ENCODE measurements around the gene GPM6B.

The GPM6B gene

GRCh38 chrX:13824746-13825145 lies 7.9 kb upstream of the GPM6B start:
- no peak for DNase-seq

DNA sequence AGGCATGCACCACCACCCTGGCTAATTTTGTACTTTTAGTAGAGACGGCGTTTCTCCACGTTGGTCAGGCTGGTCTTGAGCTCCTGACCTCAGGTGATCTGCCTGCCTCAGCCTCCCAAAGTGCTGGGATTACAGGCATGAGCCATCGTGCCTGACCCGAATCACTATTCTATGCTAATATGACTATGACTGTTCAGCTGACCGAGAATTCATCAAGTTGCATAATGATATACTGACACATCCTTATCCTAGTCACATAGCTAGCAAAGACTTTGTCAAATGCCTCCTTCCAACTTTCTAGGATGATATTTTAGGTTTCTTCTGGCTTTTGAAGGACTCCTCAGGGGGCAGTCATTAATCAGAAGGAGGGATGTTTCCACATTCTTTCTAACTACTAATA lies 4.8 kb upstream of the GPM6B start:
- DNase-seq = no peak

DNA sequence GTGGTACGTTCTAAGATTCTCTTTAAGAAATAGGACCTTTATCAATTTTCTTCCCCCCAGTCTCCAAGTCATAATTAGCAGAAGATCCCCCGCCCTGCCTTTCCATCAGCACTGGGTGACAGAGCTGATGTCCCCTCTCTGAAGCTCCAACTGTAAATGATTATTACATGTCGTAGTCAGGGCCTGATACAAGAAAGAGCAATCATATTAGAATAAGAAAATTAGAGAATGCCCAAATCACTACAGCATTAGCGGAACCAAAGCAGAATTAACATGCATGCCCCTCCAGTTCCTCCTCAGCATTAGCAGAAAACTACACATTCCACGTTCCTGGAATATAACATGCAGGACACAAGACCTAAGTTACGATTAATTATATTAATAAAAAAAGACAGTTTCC lies 717 bp downstream of the GPM6B start:
- DNase-seq = no peak

- no peak for DNase-seq
These were observed 1.2 kb downstream of the GPM6B start for GRCh38 chrX:13815664-13816063.

- no peak for DNase-seq
These were observed 8.0 kb downstream of the GPM6B start for GRCh38 chrX:13808865-13809264.

- DNase-seq = no peak
These were observed 8.6 kb downstream of the GPM6B start for GRCh38 chrX:13808293-13808692.

DNA sequence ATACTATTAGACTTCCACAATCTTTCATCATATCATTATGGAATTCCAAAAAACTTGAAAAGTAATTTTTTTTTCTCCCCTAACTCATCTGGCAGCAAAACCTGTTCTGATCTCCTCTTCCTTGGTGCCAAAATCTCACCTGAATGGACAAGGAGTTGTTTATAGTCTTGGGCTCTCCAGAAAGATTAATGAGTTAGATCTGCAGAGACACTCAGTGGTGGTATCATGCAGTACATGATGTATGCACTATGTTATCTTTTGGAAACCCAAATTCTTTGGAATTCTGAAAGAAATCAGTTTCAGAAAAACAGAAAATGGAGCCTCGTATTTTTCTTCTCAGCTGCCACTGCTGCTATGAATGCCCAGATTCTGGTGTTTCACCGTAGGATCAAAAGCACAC lies 11.7 kb downstream of the GPM6B start:
- DNase-seq = no peak

DNA sequence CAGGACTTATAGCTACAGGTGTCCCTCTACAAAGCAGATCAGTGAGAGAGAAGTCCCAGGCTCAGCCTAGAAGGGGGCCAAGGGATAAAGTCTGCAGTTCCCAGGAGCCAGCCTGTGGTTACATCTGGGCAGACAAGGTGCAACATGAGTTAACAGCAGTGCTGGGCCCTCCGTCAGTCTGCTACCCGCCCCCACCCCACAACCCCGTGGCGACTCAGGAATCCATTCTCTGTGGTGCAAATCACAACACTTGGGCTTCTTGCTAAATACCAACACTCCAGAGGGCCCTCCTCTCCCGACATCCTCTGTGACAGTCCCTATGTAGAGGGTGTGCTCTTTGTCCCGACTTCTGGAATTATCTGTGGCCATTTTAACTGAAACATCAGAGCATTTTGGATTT lies 13.8 kb downstream of the GPM6B start:
- DNase-seq = no peak

- no peak for DNase-seq
These were observed 18.7 kb downstream of the GPM6B start for GRCh38 chrX:13798184-13798583.

GRCh38 chrX:13797512-13797911 lies 19.4 kb downstream of the GPM6B start:
- DNase-seq = no peak

- DNase-seq = no peak
These were observed 22.5 kb downstream of the GPM6B start for GRCh38 chrX:13794417-13794816.

- DNase-seq = no peak
These were observed 23.0 kb downstream of the GPM6B start for GRCh38 chrX:13793897-13794296.

DNA sequence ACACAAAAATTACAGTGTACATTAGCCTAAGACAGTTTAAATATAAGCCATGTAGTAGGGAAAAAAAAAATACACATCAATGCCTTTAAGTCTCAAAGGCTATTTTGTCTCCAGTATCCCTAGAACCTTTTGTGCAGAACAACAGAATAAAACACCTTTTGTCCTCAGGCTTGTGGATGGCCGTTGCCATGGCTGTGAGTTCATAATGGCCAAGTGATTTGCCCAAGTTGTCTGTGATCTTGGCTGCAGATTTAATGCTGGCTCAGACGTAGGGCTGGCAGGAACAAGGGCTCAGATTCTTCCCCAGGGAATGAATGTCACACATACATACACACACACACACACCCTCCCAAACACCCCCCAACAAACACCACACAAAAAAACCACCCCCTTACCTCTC lies 25.3 kb downstream of the GPM6B start:
- no peak for DNase-seq

GRCh38 chrX:13791145-13791544 lies 25.7 kb downstream of the GPM6B start:
- DNase-seq = no peak

- DNase-seq = no peak
These were observed 26.4 kb downstream of the GPM6B start for GRCh38 chrX:13790206-13791131.

- no peak for DNase-seq
These were observed 30.8 kb downstream of the GPM6B start for GRCh38 chrX:13786048-13786447.

DNA sequence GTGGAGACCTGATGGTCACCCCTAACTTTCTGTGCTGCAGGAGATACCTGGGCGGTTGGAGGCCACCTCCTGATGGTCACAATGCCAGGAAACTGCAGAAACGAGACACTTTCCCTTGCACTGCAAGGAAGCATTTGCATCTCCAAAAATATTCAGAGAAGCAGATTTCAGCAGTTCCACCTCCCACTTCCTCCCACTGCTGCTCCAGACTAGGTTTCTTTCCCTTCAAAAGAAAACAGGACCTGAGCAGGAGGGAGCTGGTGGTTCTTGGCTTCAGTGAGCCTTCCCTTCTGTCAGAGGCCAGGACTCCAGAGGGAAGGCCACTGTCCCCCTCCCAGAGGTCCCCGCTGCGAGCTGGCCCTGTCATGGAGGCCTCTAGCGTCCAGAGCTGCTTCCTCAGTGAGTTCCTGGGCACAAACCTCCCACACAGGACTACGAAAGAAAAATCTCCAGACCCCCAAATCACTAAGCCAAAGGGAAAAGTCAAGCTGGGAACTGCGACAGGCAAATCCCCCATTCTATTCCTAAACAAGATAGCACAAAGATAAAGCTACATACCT lies 35.9 kb downstream of the GPM6B start:
- no peak for DNase-seq

GRCh38 chrX:13778916-13779315 lies 38.0 kb downstream of the GPM6B start:
- no peak for DNase-seq

- no peak for DNase-seq
These were observed 40.5 kb downstream of the GPM6B start for GRCh38 chrX:13776387-13776786.

DNA sequence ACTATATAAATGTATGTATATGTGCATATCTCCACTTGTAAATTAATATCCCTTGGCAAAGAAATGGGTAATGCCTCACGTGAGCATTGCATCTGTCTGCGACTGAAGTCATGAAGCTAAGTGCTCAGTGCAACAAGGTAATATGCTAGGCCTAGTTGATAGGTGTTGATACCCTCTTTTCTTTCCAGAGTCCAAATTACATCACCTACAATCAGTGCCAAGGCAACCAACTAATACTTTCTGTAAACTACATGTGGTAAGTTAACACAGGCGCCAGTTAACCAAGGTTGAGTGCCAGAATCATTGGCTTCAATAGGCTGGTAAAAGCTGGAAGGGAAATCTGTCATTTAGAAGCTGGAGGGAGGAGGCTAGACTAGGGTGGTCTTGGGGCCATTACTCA lies 41.1 kb downstream of the GPM6B start:
- no peak for DNase-seq

DNA sequence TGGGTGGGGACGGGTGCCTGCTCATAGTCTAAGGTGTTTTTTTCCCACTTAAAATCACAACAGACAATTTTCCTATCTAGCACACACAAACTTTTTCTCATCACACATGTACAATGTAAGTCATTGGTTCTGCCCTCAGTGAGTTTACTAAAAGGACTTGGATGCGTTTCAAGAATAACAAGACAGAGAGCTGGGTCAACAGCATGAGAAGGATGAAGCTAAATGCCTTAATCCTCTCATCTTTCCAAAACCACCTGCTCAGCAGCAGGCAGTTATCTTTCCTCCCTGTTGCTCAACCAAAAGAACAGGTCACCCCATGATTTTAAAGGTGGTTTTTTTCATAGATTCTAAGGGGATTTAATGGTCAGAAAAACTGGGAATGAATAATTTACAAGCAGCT lies 42.2 kb downstream of the GPM6B start:
- DNase-seq = no peak

GRCh38 chrX:13770013-13770535 lies 46.8 kb downstream of the GPM6B start:
- DNase-seq = no peak

DNA sequence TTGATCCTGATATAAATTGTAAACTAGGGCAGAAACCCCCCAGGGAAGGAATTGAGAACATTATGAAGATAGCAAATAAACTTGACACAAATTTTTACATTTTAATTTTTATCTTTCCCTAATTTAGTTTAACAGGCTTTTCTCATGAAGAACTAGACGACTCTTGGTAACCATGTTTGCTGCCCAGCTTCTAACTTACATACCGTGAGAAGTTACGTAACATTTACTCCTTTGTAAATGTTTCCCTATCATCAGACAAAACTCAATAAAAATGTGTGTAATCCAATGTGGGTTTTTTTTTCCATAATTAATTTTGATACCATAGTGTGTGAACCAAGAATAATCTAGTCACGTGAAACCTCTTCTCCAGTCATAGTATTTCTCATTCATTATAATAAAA lies 48.0 kb downstream of the GPM6B start:
- no peak for DNase-seq

DNA sequence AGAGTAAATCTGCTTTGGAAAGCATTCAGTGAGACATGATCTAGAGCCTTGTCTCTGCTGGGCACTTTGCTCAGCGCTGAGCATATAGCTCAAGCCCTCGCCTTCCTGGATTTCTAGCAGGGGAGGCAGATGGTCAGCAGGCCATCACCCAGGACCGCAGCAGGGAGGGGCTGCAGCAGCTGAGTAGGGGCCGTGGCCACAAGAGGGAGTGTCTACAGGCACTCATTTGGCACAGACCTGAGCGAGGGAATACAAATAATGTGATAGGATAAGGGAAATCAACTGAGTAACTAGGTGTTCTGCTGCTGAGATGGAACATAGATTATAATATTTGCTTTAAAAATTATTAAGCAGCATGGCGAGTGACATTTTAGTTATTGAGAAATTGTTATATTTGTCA lies 52.1 kb downstream of the GPM6B start:
- no peak for DNase-seq

GRCh38 chrX:13764281-13764680 lies 52.6 kb downstream of the GPM6B start:
- no peak for DNase-seq
